Tibial nerve (tissue), 4 donors: Measurements from ENCODE around the gene PALB2. TPM values are rescaled to one million over a fixed set of nuclear protein-coding genes. Genes with fewer than 3 reads are reported as not detected.

ENCODE experiments used
- DNase-seq, 2 donors: peaks; one replicate each; pipeline ENCODE4 v3.0.0-alpha.2; 2019; ENCODE audit warnings: low spot score in 2 of 2
- H3K27ac ChIP-seq, 4 donors: fragments of 200-600 bp; sonication (generic) in 3 of 4; one replicate each; pipeline ENCODE4 v1.5.1; 2017 to 2019; ENCODE audit warnings: mild to moderate bottlenecking in 1 of 4
- H3K27me3 ChIP-seq, 2 donors: fragments of 200-600 bp; sonication (generic) in 1 of 2; one replicate each; pipeline versions ENCODE4 v1.5.1 to v1.6.0; 2017 to 2019
- H3K36me3 ChIP-seq, 3 donors: fragments of 200-600 bp; sonication (generic); one replicate each; pipeline ENCODE4 v1.5.1; 2018 to 2019
- H3K4me1 ChIP-seq, 4 donors: fragments of 200-600 bp; sonication (generic) in 3 of 4; one replicate each; pipeline ENCODE4 v1.5.1; 2017 to 2019
- H3K4me3 ChIP-seq, 4 donors: fragments of 200-600 bp; sonication (generic) in 3 of 4; one replicate each; pipeline ENCODE4 v1.5.1; 2017 to 2019; ENCODE audit warnings: mild to moderate bottlenecking in 1 of 4, moderate library complexity in 1 of 4
- H3K9me3 ChIP-seq, 4 donors: fragments of 200-600 bp; sonication (generic) in 3 of 4; one replicate each; pipeline ENCODE4 v1.5.1; 2017 to 2019
- CTCF ChIP-seq, 5 experiments: fragments of 200-600 bp in 3 of 5; fragments of 450-650 bp in 2 of 5; sonication (generic) in 3 of 5; IDR thresholded peaks; one replicate each; pipeline ENCODE4 v1.5.1; 2016 to 2019; ENCODE audit warnings: antibody characterized with exemption in 5 of 5, mild to moderate bottlenecking in 3 of 5, moderate library complexity in 2 of 5
- EP300 ChIP-seq, 2 donors: sonication (generic); formaldehyde crosslinking; IDR thresholded peaks; one replicate each; pipeline ENCODE4 v1.6.1; 2017; ENCODE audit warnings: antibody characterized with exemption in 2 of 2, mild to moderate bottlenecking in 1 of 2
- POLR2A ChIP-seq, 2 donors: fragments of 450-650 bp; IDR thresholded peaks; one replicate each; pipeline ENCODE4 v1.6.1; 2017; ENCODE audit warnings: antibody characterized with exemption in 2 of 2, mild to moderate bottlenecking in 2 of 2, moderate library complexity in 2 of 2
- WGBS, 2 donors: methylation state at CpG; one replicate each; pipeline ENCODE4 v1.1.5; 2018; 5-methylcytosine and 5-hydroxymethylcytosine counted together
- total RNA-seq, 4 donors: library from RNA; depleted of rRNA; stranded (reverse); fragments of >200 nt; gene quantifications; one replicate each; pipeline ENCODE4 v1.1.0, GENCODE V29; 2016

The PALB2 gene
- total RNA-seq, 4 donors from 2014 or later: 9.6 to 19.0 (median 10.7) TPM

GRCh38 chr16:23667355-23667659 lies 26.2 kb upstream of the PALB2 start:
- TF ChIP-seq CTCF (IDR thresholded peaks at IDR 0.05) (no peak), EP300 (IDR thresholded peaks at IDR 0.05) (no peak), POLR2A (IDR thresholded peaks at IDR 0.05) (no peak)
- no peaks in the 10 kb centered on the region for H3K9me3 ChIP-seq
- peaks cover 0 to 98% (median 3%) of the 10 kb centered on the region in 3 donors for H3K36me3 ChIP-seq
- H3K4me3 ChIP-seq: no peak overlapping the region
- no peaks in the 10 kb centered on the region for H3K27me3 ChIP-seq
- H3K27ac ChIP-seq: no peak overlapping the region
- H3K4me1 ChIP-seq: no peaks in the 10 kb centered on the region
- 94 to 96% methylated on average over 6 of the region's 6 CpGs for WGBS, 2 donors
- DNase-seq: no peak

- peaks cover 0 to 98% (median 8%) of the 10 kb centered on the region in 3 donors for H3K36me3 ChIP-seq
- TF ChIP-seq POLR2A (IDR thresholded peaks at IDR 0.05): no peak
- TF ChIP-seq CTCF (IDR thresholded peaks at IDR 0.05): no peak
- TF ChIP-seq EP300 (IDR thresholded peaks at IDR 0.05): no peak
- WGBS, 2 donors: 86 to 88% methylated on average over 7 of the region's 7 CpGs
Observed at GRCh38 chr16:23666571-23667354, 25.7 kb upstream of the PALB2 start.

GRCh38 chr16:23663918-23664317 lies 22.8 kb upstream of the PALB2 start:
- Histone ChIP-seq H3K4me1 (no peaks in the 10 kb centered on the region), H3K27ac (no peak overlapping the region), H3K27me3 (no peaks in the 10 kb centered on the region), H3K36me3 (peaks cover 3 to 100% (median 14%) of the 10 kb centered on the region in 3 donors), H3K4me3 (no peak overlapping the region), H3K9me3 (no peaks in the 10 kb centered on the region)
- 97% methylated on average over 2 of the region's 2 CpGs for WGBS, 2 donors
- DNase-seq: no peak
- no peak for TF ChIP-seq CTCF (IDR thresholded peaks at IDR 0.05)
- TF ChIP-seq POLR2A (IDR thresholded peaks at IDR 0.05): no peak
- no peak for TF ChIP-seq EP300 (IDR thresholded peaks at IDR 0.05)

More at GRCh38 chr16:23666571-23667354, 25.7 kb upstream of the PALB2 start:
- Histone ChIP-seq H3K4me1 (no peaks in the 10 kb centered on the region), H3K9me3 (no peaks in the 10 kb centered on the region), H3K4me3 (no peak overlapping the region), H3K27me3 (no peaks in the 10 kb centered on the region), H3K27ac (no peak overlapping the region)
- DNase-seq: no peak

GRCh38 chr16:23651943-23652468 lies 10.9 kb upstream of the PALB2 start:
- H3K27ac ChIP-seq: no peak overlapping the region
- no peak for DNase-seq
- 90 to 93% methylated on average over 4 of the region's 4 CpGs for WGBS, 2 donors
- no peaks in the 10 kb centered on the region for H3K27me3 ChIP-seq
- H3K9me3 ChIP-seq: no peaks in the 10 kb centered on the region
- H3K36me3 ChIP-seq: peaks cover 0 to 65% (median 0%) of the 10 kb centered on the region in 3 donors
- TF ChIP-seq EP300 (IDR thresholded peaks at IDR 0.05) (no peak), POLR2A (IDR thresholded peaks at IDR 0.05) (no peak), CTCF (IDR thresholded peaks at IDR 0.05) (no peak)
- H3K4me1 ChIP-seq: no peaks in the 10 kb centered on the region
- H3K4me3 ChIP-seq: no peak overlapping the region

GRCh38 chr16:23650674-23651416 lies 9.7 kb upstream of the PALB2 start:
- Histone ChIP-seq H3K27me3 (no peaks in the 10 kb centered on the region), H3K36me3 (peaks cover 0 to 69% (median 0%) of the 10 kb centered on the region in 3 donors), H3K4me3 (no peak overlapping the region), H3K9me3 (no peaks in the 10 kb centered on the region), H3K27ac (no peak overlapping the region), H3K4me1 (no peaks in the 10 kb centered on the region)
- WGBS, 2 donors: 71 to 72% methylated on average over 4 of the region's 4 CpGs
- no peak for DNase-seq
- no peak for TF ChIP-seq POLR2A (IDR thresholded peaks at IDR 0.05)
- TF ChIP-seq CTCF (IDR thresholded peaks at IDR 0.05): no peak
- TF ChIP-seq EP300 (IDR thresholded peaks at IDR 0.05): no peak
